Measurements from ENCODE around the gene PEAK1.

GRCh38 chr15:77430652-77431051 is 10.7 kb upstream of the PEAK1 start:
- TF ChIP-seq CTCF (IDR thresholded peaks at IDR 0.05) (no peak), POLR2A (IDR thresholded peaks at IDR 0.05) (no peak), POLR2AphosphoS5 (IDR thresholded peaks at IDR 0.05) (no peak)
